NCI-H2171 (cell line): ENCODE data around the gene RABEP2.
A peak's percentile ranks its signal among the peaks of the same experiment; 100 is the strongest.
"Not testable (repeated sequence)": the region's sequence is repeated elsewhere in the genome, so short reads cannot be mapped to it uniquely, and the experiment has no call there.

Source experiments
- DNase-seq: peaks from one replicate; lab custom pipeline; 2025; lab: John Stamatoyannopoulos, UW

RABEP2 gene

DNA sequence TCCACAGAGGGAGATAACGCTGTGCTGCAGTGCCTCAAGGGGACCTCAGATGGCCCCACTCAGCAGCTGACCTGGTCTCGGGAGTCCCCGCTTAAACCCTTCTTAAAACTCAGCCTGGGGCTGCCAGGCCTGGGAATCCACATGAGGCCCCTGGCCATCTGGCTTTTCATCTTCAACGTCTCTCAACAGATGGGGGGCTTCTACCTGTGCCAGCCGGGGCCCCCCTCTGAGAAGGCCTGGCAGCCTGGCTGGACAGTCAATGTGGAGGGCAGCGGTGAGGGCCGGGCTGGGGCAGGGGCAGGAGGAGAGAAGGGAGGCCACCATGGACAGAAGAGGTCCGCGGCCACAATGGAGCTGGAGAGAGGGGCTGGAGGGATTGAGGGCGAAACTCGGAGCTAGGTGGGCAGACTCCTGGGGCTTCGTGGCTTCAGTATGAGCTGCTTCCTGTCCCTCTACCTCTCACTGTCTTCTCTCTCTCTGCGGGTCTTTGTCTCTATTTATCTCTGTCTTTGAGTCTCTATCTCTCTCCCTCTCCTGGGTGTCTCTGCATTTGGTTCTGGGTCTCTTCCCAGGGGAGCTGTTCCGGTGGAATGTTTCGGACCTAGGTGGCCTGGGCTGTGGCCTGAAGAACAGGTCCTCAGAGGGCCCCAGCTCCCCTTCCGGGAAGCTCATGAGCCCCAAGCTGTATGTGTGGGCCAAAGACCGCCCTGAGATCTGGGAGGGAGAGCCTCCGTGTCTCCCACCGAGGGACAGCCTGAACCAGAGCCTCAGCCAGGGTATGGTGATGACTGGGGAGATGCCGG, 7.5 kb upstream of the RABEP2 start:
- no peak for DNase-seq

DNA sequence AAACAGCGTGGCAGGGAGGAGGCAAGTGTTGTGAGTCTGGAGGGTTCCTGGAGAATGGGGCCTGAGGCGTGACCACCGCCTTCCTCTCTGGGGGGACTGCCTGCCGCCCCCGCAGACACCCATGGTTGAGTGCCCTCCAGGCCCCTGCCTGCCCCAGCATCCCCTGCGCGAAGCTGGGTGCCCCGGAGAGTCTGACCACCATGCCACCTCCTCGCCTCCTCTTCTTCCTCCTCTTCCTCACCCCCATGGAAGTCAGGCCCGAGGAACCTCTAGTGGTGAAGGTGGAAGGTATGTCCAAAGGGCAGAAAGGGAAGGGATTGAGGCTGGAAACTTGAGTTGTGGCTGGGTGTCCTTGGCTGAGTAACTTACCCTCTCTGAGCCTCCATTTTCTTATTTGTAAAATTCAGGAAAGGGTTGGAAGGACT, 6.8 kb upstream of the RABEP2 start, which contains the start of gene CD19:
Gene CD19, plus strand, starts transcription at position 171 of the 425 bp plus-strand sequence. Its CDS starts 30 bp downstream, at position 201.
- DNase-seq = no peak

DNA sequence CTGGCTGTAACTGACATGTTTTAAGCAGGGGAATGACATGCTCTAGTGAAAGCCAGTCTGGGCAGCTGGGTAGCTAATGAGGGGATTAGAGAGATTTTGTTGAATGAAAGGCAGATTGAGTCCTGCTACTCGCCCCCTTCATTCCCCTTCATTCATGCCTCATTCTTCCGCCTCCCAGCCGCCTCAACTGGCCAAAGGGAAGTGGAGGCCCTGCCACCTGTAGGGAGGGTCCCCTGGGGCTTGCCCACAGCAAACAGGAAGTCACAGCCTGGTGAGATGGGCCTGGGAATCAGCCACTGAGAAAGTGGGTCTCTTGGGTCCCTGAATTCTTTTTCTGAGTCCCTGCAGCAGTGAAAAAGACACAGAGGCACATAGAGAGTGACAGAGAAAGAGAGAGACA, 5.6 kb upstream of the RABEP2 start:
- no peak for DNase-seq

DNA sequence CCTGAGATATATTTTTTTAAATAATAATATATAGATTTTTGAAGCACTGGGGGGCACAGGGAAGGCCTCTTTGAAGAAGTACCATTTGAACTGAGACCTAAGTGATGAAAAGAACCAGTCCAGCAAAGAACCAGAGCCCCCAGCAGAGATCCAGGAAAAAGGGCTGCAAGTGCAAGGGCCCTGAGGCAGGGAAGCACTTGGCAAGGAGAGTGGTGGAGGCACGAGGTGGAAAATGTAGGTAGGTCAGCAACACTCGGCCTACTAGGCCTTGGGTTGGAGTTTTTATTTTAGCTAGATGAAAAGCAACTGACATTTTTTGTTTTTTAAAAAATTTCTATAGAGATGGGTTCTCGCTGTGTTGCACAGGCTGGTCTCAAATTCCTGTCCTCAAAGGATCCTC, 5.2 kb upstream of the RABEP2 start:
- no peak for DNase-seq

DNA sequence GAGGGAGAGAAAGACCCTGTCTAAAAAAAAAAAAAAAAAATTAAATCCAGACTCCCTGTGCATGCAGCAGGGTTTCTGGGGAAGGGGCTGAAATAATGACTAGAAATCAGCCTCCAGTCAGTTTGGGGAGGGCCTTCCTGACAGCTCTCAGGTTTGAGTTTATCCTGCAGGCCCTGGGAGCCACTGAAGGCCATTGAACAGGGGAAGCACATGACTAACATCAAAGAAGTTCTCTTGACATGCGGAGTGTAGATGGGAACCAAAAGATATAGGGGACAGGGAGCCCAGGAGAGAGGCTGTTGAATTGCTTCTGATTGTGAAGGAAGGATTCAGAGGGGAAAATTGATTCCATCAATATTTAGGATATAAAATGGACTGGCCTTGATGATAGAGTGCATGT, 2.8 kb upstream of the RABEP2 start:
- DNase-seq = no peak

DNA sequence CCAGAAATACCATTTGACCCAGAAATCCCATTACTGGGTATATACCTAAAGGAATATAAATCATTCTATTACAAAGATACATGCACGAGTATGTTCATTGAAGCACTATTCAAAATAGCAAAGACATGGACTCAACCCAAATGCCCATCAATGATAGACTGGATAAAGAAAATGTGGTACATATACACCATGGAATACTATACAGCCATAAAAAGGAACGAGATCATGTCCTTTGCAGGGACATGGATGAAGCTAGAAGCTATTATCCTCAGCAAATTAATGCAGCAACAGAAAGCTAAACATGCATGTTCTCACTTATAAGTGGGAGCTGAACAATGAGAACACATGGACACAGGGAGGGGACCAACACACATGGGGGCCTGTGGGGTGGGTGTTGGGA, 1.2 kb upstream of the RABEP2 start:
- DNase-seq = not testable (repeated sequence)

DNA sequence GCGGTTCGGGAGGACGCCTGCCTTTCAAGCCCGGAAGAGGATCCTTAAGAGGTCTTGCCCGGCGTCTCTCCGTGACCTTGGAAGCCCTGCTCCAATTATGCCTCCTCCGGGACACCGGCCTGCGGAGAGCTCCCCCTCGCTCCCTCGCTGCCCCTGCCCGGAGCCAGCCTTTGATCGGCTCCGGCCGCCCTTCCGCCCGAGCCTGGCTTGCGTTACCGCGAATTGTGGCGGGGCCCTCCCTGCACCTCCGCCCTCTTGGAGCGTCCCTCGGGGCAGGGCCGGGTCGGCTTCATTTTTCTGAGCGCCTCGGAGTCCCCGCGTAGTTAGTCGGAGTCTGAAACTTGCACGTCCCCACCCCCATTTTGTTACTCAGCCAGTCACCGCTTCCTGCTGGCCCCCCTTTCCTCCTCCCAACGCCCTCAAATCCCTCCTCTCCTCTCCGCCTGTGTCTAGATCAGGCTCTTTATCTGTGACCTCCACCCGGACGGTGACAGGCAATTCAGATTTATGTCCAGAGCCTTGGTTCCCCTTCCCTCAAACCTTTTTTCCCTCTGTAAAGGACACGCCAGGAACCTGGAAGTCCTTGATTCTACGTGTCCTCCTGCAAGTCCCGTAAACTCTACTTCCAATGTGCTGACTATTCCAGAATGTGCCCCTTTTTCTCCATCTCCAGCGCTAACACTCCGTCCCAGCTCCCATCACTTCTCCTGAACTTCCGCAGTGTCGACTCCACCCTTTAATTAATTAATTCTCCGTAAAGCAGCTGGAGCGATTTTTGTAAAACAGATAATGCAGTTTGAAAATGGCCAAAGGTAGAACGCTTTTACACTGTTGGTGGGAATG, 569 bp upstream of the RABEP2 start:
- peak; percentile 69 for DNase-seq

DNA sequence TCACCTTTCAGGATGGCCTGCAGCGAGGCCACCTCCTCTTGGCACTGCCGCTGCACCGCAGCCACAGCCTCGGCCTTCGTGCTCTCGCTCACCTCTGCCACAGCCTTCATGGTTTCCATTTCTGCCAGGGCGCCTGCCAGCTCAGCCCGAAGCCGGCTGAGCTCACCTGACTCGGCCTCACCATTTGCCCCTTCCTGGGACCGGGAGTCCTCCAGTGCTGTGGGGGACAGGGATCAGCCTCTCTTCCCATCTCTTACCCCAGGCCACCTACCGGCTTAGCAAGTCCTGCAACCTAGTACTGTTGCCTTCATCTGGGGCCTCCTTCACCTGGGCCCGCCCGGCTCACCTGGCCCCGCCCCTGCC, 658 bp downstream of the RABEP2 start:
- no peak for DNase-seq

DNA sequence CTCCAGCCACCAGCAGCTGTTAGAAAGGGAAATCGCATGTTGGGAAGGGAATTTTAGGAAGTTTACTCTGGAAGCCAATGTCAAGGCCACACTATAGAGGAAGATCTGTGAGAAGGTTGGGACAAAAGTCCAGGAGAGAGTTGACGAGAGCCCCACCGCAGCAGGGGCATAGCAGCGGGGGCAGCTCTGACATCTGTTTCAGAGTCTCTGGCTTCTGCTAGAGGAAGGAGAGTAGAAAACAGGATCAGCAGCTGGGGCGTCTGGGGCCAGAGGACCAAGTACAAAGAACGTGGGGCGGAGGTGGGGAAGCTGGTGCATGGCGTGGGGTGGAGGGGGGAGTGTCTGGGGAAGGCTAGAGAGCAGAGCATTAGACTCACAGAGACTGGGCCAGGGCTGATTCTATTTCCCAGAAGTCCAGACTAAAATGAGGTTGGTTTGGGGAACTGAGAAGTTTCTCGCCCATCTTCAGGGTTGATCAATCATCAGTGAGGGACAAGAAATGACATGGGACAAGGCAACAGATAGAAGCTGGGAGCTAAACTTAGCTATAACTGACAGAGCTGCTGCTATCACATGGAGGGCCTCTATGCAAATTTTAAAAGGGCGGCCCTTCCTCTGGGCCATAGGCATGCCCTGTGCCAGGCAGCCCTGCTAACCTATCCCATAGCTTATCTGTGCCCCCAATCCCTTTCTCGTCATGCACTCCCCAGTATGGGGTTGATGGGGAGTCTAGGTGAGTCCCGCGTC, 1.2 kb downstream of the RABEP2 start:
- no peak for DNase-seq

DNA sequence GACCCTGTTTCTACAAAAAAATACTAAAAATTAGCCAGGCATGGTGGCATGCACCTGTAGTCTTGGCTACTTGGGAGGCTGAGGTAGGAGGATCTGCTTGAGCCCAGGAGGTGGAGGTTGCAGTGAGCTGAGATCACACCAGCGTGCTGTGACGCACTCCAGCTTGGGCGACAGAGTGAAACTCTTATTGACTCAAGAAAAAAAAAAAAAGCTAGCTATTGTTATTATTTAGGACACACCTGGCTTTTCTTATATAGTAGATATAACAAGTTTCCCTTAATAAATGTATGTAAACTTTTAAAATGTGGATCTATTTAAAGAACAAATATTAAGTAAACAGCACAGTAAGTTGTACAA, 1.8 kb downstream of the RABEP2 start:
- DNase-seq = no peak

DNA sequence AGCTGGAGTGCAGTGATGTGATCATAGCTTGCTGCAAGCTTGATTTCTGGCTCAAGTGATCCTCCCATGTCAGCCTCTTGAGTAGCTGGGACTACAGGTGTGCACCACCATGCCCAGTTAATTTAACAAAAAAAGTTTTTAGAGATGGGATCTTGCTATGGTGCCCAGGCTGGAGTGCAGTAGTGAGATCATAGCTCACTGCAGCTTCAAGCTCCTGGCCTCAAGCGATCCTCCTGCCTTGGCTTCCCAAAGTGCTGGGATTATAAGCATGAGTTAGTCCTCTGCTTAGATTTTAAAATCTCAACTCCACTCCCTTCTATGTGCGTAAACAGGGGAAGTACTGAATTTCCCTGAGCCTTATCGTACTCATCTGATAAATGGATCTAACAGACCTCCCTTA, 6.3 kb downstream of the RABEP2 start:
- DNase-seq = no peak

DNA sequence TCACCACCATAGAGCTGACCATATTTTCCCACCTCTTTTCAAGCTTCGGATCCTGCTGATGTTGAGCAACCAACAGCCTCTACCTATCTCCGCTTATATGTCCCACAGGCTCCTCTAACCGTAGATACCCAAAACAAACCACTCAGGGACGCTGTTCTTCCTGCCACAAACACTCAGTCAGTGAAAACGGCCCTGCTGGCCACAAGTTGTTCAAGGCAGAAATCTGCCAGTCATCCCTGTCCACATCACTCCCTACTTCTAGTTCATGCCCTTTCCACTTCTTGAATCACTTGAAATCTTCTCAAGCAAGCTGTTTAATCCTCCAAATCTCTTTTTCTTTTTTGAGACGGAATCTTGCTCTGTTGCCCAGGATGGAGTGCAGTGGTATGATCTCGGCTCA, 7.9 kb downstream of the RABEP2 start:
- DNase-seq = no peak

DNA sequence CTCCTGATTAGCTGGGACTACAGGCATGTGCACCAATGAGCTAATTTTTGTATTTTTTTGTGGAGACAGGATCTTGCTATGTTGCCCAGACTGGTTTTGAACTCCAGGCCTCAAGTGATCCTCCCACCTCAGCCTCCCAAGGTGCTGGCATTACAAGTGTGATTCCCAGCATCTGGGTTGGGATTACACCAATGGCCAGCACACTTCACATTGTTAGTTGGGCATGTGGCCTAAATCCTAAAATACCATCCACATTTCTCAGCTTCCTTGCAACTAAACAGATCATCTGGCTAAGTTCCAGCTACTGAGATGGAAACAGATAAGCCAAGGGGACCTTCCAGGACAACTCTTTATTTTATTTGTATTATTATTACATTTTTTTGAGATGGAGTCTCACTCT, 9.9 kb downstream of the RABEP2 start:
- no peak for DNase-seq

DNA sequence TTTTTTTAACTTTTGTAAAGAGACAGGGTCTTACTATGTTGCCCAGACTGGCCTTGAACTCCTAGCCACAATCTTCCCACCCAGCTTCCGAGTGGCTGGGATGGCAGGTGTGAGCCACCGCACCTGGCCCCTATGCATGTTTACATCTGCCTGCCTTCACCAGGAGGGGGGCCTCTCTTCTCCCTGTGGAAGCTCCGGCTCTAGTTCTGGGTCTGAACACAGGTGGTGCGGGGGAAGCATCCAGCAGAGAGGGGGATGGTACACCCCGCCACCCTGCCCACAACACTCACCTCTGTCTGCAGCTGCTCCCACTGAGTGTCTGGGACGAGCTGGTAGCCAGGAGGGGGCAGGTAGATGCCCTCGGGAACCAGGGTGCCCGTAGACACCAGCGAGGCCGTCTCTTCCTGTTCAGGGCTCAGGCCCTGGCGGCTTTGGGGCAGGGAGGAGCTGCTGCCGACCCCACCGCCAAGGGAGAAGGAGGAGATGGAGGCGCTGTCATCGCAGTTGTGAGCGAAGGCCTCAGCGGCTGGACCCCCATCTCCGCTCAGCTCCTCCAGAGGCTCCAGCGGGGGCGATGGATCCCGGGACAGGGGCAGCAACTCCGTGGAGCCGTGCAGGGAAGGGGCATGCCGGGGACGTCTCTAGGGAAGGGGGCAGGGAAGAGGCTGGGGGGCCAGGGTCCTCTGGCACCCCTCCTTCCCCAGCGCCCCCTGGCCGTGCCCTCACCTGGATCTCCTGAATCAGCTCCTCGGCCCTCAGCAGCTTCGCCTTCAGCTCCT, 10.9 kb downstream of the RABEP2 start:
- peak; percentile 23 for DNase-seq

DNA sequence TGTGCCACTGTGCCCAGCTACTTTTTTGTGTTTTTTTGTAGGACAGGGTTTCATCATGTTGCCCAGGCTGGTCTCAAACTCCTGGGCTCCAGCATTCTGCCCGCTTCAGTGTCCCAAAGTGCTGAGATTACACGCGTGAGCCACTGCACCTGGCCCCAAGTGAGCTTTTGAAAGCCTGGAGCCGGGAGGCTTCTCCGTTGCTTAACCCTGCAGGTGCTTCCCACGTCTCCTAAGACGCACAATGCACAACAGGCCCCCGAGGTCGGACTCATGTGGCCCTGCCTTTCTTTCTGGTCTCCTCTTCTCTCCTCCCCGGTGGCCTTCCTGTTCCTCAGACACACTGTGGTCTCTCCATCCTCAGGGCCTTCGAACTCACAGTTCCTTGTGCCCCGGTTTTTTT, 12.5 kb downstream of the RABEP2 start:
- DNase-seq = no peak

DNA sequence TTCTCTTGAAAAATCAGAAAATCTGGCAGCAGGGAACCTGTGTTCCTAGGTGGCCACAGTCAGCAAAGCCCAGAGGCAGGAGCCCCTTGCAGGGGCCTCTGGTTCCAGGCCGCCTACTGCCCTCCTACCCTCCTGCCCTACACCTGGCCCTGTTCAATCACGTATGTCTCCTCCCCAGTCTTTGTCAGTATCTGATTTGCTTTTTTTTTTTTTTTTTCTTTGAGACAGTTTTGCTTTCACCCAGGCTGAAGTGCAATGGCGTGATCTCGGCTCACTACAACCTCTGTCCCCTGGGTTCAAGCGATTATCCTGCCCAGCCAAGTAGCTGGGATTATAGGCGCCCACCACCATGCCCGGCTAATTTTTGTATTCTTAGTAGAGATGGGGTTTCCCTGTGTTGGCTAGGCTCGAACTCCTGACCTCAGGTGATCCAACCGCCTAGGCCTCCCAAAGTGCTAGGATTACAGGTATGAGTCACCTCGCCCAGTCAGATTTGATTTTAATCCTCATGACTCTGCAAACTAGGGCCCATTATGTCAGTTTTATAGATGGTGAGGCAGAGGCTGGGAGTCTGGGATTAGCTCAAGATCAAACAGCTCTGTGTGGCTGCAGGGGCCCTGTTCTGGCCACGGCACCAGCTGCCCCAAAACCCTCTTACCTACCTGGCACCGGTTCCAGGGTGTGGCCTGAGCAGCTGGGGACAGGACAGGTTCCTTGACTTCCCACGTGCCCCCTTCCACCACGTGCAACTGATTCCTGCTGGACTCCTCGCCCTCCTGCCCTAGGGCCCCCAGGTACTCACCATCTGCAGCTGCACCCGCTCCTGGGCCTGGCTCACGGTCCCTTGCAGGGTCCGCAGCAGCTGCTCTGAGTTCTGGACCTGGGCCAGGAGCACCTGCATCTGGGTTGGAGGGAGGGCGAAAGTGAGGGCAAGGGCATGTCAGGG, 14.7 kb downstream of the RABEP2 start:
- no peak for DNase-seq

DNA sequence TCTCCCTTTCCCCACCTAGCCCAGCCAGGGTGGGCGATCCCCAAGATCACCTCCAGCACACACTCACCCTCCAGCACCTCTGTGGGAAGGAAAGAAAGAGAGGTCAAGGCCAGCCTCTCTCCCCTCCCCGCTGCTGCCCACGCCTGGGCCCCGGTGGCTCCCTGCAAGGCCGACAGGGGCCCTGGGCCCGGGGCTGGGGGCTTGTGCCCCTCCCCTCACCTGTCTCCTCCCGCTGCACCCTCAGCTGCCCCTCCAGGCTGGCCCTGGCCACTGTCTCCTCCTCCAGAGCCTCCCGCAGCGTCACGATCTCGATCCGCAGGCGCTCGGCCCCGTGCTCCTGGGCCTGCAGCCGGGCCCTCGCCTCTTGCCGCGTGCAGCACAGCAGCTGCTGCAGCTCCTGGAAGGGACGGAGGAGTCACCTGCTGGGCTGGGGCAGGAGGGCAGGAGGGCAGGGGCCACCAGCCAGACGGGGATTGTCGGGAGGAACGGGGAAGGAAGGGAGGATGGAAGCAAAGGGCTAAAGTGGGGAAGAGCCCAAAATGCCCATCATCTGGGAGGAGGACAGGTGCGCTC, 19.2 kb downstream of the RABEP2 start:
- DNase-seq = no peak

DNA sequence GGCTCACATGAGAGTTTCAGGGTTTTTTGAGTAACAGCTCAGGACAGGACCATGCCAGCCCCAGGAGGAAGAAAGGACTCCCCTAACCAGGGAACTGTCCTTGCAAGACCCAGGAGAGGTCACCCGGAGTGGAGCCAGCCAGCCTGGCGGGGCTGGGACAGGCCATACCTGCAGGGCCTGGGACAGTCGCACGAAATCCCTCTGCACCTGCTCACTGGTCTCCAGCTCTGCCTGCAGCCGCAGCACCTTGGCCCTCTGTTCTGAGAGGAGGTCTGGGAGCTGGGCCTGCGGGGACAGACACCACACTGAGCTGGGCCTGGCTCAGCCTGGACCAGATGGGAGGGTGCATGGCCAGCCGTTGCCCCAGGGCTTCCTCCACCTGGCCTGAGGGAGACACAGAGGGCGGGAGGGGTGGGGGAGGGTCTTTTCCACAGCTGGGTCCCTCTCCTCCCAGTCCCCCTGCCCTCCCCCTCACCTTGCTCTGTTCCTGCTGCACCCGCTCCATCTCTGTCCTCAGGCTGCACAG, 19.7 kb downstream of the RABEP2 start:
- DNase-seq = no peak

DNA sequence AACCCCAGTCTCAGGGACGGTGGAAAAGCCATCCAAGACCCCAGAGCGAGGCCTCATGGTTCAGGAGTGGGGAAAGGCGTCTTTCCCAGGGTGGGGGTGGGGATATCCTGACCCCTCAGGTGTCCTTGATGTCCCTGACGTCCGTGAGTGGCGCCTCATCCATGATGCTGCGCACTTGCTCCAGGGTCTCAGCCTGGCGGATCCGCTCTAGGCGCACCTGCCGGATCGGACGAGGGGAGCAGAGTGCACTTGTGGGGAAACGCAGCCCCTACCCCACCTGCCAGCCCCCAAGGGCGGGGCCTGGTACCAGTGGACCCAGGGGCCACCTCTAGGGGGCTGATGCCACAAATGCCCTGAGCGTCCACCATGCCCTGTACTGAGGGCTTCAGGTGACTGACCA, 20.2 kb downstream of the RABEP2 start:
- no peak for DNase-seq

DNA sequence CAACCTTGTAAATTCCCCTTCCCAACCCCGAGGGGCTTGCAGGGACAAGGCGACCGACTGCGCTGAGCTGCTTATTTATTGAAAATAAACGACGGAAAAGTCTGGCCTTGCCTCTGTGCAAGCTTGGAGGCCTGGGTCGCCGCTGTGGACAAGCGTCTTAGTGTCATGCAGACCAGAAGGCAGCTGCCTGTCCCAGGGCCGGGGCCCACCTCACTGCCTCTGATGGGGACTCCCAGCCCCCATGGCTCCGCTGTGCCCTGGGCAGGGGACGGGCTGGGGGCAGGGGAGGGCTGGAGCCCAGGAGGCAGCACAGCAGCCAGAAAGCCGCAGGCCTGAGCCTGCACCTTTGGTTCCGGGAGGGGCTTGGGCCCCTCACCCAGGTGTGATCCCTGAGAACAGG, 20.7 kb downstream of the RABEP2 start:
- no peak for DNase-seq
